HepG2 (cell line): ENCODE results near the gene CUTC. TPM values are rescaled to one million over a fixed set of nuclear protein-coding genes. Genes with fewer than 3 reads are reported as not detected.

ENCODE experiments used
- ARNT2 ChIP-seq: sonication (generic); formaldehyde crosslinking; IDR thresholded peaks from 2 replicates; pipeline ENCODE4 v1.8.0; 2022; ENCODE audit warnings: mild to moderate bottlenecking, low read depth, missing genetic modification reagents, moderate library complexity
- ATF1 ChIP-seq: IDR thresholded peaks from 2 replicates; pipeline ENCODE4 v1.6.1; 2016; ENCODE audit warnings: mild to moderate bottlenecking, control low read depth
- EEA1 ChIP-seq: sonication (generic); formaldehyde crosslinking; IDR thresholded peaks from 2 replicates; pipeline ENCODE4 v1.5.1; 2020; ENCODE audit warnings: mild to moderate bottlenecking, missing genetic modification reagents, borderline replicate concordance
- FOXC1 ChIP-seq: sonication (generic); formaldehyde crosslinking; IDR thresholded peaks from 2 replicates; pipeline ENCODE4 v1.8.0; 2022; ENCODE audit warnings: mild to moderate bottlenecking, missing genetic modification reagents, borderline replicate concordance
- FOXO1 ChIP-seq: sonication (generic); formaldehyde crosslinking; IDR thresholded peaks from 2 replicates; pipeline ENCODE4 v1.4.0; 2020; ENCODE audit warnings: missing genetic modification reagents
- IRX3 ChIP-seq: sonication (generic); formaldehyde crosslinking; IDR thresholded peaks from 2 replicates; pipeline ENCODE4 v1.8.1; 2023; ENCODE audit warnings: mild to moderate bottlenecking, low read depth, missing genetic modification reagents, borderline replicate concordance
- JUND ChIP-seq: sonication (generic); formaldehyde crosslinking; IDR thresholded peaks from 2 replicates; pipeline ENCODE4 v1.8.0; 2022; ENCODE audit warnings: mild to moderate bottlenecking, missing genetic modification reagents
- MEF2D ChIP-seq: sonication (generic); formaldehyde crosslinking; IDR thresholded peaks from 2 replicates; pipeline ENCODE4 v1.5.1; 2020; ENCODE audit warnings: mild to moderate bottlenecking, missing genetic modification reagents
- MXI1 ChIP-seq: IDR thresholded peaks from 3 replicates; pipeline ENCODE4 v1.6.1; 2012; ENCODE audit warnings: low read depth, low read length, inconsistent platforms, borderline replicate concordance
- THAP11 ChIP-seq: IDR thresholded peaks from 2 replicates; pipeline ENCODE4 v1.6.1; 2016; ENCODE audit warnings: missing biosample characterization, missing genetic modification reagents
- TOE1 ChIP-seq: sonication (generic); formaldehyde crosslinking; IDR thresholded peaks from 2 replicates; pipeline ENCODE4 v1.4.0; 2020; ENCODE audit warnings: mild to moderate bottlenecking, missing genetic modification reagents
- ZMYM4 ChIP-seq: sonication (generic); formaldehyde crosslinking; IDR thresholded peaks from 2 replicates; pipeline ENCODE4 v1.8.1; 2023; ENCODE audit warnings: mild to moderate bottlenecking, missing genetic modification reagents
- ZNF10 ChIP-seq: sonication (generic); formaldehyde crosslinking; IDR thresholded peaks from 2 replicates; pipeline ENCODE4 v1.4.0; 2020; ENCODE audit warnings: mild to moderate bottlenecking, low read depth, missing genetic modification reagents, borderline replicate concordance
- ZNF143 ChIP-seq: sonication (generic); formaldehyde crosslinking; IDR thresholded peaks from 2 replicates; pipeline ENCODE4 v1.4.0; 2020; ENCODE audit warnings: missing genetic modification reagents
- ZNF331 ChIP-seq: sonication (generic); formaldehyde crosslinking; IDR thresholded peaks from 2 replicates; pipeline ENCODE4 v1.4.0; 2020; ENCODE audit warnings: missing genetic modification reagents
- ZNF564 ChIP-seq: sonication (generic); formaldehyde crosslinking; IDR thresholded peaks from 2 replicates; pipeline ENCODE4 v1.8.1; 2023; ENCODE audit warnings: mild to moderate bottlenecking, missing genetic modification reagents
- ZNF615 ChIP-seq: sonication (generic); formaldehyde crosslinking; IDR thresholded peaks from 2 replicates; pipeline ENCODE4 v1.5.0; 2020; ENCODE audit warnings: mild to moderate bottlenecking, missing genetic modification reagents, borderline replicate concordance
- polyA plus RNA-seq, 8 experiments: library from polyadenylated mRNA; depleted of rRNA in 3 of 8; stranded (reverse) in 7 of 8; unstranded in 1 of 8; fragments of >200 nt; fragmentation: Illumina TruSeq in 4 of 8; extraction: Trizol in 4 of 8; gene quantifications; 2 replicates each; pipeline versions ENCODE4 v1.2.1 to v1.2.3, GENCODE V29; 2011 to 2016; ENCODE audit warnings: low read depth in 4 of 8, missing spikeins in 1 of 8, mixed read lengths in 1 of 8; ENCODE audit not compliant: insufficient read depth in 1 of 8
- total RNA-seq, 5 experiments: library from RNA; depleted of rRNA; stranded (reverse); fragments of >200 nt; fragmentation: Illumina TruSeq; extraction: Trizol; gene quantifications; 2 replicates each; pipeline ENCODE4 v1.2.3, GENCODE V29; 2016; ENCODE audit warnings: low read depth in 1 of 5
- TF ChIP-seq, protein P1 (sequence below): sonication (generic); formaldehyde crosslinking; IDR thresholded peaks from 2 replicates; pipeline ENCODE4 v1.8.1; 2023; ENCODE audit warnings: mild to moderate bottlenecking, missing genetic modification reagents
- TF ChIP-seq, protein P2 (sequence below): sonication (generic); formaldehyde crosslinking; IDR thresholded peaks from 2 replicates; pipeline ENCODE4 v1.5.0; 2020; ENCODE audit warnings: mild to moderate bottlenecking, missing genetic modification reagents
- TF ChIP-seq, protein P3 (sequence below): sonication (generic); formaldehyde crosslinking; IDR thresholded peaks from 2 replicates; pipeline ENCODE4 v1.4.0; 2020; ENCODE audit warnings: missing genetic modification reagents
- TF ChIP-seq, protein P4 (sequence below): sonication (generic); formaldehyde crosslinking; IDR thresholded peaks from 2 replicates; pipeline ENCODE4 v1.5.1; 2020; ENCODE audit warnings: missing genetic modification reagents, mild to moderate bottlenecking, borderline replicate concordance

CUTC gene
- total and polyA plus RNA-seq, 2 of the 13 experiments (the other 11 are each of a cell fraction or from before 2014, with no cell fraction given) = 22.3 to 25.8 TPM

DNA sequence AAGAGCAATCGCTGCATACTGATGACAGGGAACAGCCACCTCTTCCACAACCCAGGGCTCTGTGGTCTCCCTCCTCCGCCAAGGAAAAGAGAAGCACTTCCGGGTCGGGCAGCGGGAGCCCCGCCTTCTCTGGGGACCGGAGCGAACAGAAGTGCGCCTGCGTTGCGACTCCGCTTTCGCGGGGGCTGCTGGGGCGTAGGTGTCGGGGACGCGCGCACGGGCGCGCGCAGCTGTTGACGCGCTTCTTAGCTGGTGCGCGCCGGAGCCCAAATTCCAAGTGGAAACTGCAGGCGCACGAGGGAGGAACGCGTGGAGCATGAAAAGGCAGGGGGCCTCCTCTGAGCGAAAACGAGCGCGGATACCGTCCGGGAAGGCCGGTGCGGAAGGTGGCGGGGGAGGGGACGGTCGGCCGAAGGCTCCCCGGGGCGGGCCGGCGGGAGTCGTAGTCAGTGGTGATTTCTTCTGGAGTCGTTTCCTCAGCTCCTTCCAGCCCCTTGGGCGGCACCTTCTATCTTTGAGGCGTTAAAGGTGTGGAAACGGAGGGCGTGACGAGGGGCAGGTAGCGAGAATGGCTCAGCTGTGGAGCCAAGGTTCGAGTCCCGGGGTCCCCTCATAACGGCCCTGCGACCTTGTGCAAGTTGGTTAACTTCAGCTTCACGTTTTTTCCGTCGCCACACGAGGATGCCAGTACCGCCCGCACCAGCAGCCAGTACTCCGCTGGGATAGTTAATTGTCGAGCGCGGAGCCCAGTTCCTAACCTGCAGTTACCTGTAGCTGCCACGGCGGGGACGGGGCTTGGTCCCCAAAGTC is at the start of gene CUTC, which contains the start of gene COX15 (continued):
- TF ChIP-seq FOXO1 (CRISPR knock-in tag) = peak; percentile 34
- no peak for TF ChIP-seq EEA1
- no peak for TF ChIP-seq ZNF615
- peak; percentile 90; the same call in 1 of the 2 replicates for TF ChIP-seq ZNF564 (CRISPR knock-in tag)
- peak; percentile 69; the same call in 1 of the 2 replicates for TF ChIP-seq ARNT2
- TF ChIP-seq MXI1 = peak; percentile 84; the same call in 2 of the 3 replicates
- TF ChIP-seq ZNF143 (CRISPR knock-in tag) = peak; percentile 89
- TF ChIP-seq JUND (CRISPR knock-in tag) = peak; percentile 28; the same call in 1 of the 2 replicates
- TF ChIP-seq, protein P1, sequence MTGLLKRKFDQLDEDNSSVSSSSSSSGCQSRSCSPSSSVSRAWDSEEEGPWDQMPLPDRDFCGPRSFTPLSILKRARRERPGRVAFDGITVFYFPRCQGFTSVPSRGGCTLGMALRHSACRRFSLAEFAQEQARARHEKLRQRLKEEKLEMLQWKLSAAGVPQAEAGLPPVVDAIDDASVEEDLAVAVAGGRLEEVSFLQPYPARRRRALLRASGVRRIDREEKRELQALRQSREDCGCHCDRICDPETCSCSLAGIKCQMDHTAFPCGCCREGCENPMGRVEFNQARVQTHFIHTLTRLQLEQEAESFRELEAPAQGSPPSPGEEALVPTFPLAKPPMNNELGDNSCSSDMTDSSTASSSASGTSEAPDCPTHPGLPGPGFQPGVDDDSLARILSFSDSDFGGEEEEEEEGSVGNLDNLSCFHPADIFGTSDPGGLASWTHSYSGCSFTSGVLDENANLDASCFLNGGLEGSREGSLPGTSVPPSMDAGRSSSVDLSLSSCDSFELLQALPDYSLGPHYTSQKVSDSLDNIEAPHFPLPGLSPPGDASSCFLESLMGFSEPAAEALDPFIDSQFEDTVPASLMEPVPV = peak; percentile 91
- TF ChIP-seq, protein P2, sequence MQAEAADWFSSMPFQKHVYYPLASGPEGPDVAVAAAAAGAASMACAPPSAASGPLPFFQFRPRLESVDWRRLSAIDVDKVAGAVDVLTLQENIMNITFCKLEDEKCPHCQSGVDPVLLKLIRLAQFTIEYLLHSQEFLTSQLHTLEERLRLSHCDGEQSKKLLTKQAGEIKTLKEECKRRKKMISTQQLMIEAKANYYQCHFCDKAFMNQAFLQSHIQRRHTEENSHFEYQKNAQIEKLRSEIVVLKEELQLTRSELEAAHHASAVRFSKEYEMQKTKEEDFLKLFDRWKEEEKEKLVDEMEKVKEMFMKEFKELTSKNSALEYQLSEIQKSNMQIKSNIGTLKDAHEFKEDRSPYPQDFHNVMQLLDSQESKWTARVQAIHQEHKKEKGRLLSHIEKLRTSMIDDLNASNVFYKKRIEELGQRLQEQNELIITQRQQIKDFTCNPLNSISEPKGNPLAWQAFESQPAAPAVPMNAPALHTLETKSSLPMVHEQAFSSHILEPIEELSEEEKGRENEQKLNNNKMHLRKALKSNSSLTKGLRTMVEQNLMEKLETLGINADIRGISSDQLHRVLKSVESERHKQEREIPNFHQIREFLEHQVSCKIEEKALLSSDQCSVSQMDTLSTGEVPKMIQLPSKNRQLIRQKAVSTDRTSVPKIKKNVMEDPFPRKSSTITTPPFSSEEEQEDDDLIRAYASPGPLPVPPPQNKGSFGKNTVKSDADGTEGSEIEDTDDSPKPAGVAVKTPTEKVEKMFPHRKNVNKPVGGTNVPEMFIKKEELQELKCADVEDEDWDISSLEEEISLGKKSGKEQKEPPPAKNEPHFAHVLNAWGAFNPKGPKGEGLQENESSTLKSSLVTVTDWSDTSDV (CRISPR knock-in tag) = no peak; the same call in 1 of the 2 replicates
- TF ChIP-seq IRX3 (CRISPR knock-in tag) = no peak
- TF ChIP-seq, protein P3, sequence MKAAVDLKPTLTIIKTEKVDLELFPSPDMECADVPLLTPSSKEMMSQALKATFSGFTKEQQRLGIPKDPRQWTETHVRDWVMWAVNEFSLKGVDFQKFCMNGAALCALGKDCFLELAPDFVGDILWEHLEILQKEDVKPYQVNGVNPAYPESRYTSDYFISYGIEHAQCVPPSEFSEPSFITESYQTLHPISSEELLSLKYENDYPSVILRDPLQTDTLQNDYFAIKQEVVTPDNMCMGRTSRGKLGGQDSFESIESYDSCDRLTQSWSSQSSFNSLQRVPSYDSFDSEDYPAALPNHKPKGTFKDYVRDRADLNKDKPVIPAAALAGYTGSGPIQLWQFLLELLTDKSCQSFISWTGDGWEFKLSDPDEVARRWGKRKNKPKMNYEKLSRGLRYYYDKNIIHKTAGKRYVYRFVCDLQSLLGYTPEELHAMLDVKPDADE (CRISPR knock-in tag) = peak; percentile 75; the same call in 1 of the 2 replicates
- no peak for TF ChIP-seq ATF1 (CRISPR knock-in tag)
- TF ChIP-seq ZNF331 (CRISPR knock-in tag) = peak; percentile 54
- 0 out of 2 replicates have a peak, but pooled peaks have one; percentile 16 for TF ChIP-seq TOE1 (CRISPR knock-in tag)
- TF ChIP-seq, protein P4, sequence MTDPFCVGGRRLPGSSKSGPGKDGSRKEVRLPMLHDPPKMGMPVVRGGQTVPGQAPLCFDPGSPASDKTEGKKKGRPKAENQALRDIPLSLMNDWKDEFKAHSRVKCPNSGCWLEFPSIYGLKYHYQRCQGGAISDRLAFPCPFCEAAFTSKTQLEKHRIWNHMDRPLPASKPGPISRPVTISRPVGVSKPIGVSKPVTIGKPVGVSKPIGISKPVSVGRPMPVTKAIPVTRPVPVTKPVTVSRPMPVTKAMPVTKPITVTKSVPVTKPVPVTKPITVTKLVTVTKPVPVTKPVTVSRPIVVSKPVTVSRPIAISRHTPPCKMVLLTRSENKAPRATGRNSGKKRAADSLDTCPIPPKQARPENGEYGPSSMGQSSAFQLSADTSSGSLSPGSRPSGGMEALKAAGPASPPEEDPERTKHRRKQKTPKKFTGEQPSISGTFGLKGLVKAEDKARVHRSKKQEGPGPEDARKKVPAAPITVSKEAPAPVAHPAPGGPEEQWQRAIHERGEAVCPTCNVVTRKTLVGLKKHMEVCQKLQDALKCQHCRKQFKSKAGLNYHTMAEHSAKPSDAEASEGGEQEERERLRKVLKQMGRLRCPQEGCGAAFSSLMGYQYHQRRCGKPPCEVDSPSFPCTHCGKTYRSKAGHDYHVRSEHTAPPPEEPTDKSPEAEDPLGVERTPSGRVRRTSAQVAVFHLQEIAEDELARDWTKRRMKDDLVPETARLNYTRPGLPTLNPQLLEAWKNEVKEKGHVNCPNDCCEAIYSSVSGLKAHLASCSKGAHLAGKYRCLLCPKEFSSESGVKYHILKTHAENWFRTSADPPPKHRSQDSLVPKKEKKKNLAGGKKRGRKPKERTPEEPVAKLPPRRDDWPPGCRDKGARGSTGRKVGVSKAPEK (CRISPR knock-in tag) = peak; percentile 40; the same call in 1 of the 2 replicates
- peak; percentile 84 for TF ChIP-seq ZMYM4 (CRISPR knock-in tag)
- TF ChIP-seq MEF2D (CRISPR knock-in tag) = peak; percentile 28; the same call in 1 of the 2 replicates
- no peak for TF ChIP-seq ZNF10 (CRISPR knock-in tag)
- peak; percentile 65 for TF ChIP-seq FOXC1 (CRISPR knock-in tag)
- TF ChIP-seq THAP11 = peak; percentile 91
